T47D (cell line): ENCODE results near the gene INSRR.

Experiments used
- DNase-seq, 2 experiments: peaks; one replicate each; pipeline versions ENCODE4 v3.0.0 to v3.0.0-alpha.2; 2011 to 2012; ENCODE audit warnings: low read depth in 1 of 2, low spot score in 1 of 2
- JUND ChIP-seq: IDR thresholded peaks from 2 replicates; pipeline ENCODE4 v1.6.1; 2012; ENCODE audit warnings: low read depth
- in situ Hi-C: cut with HindIII; loops from 2 replicates; pipeline ENCODE4 v1.10.0; 2016; ENCODE audit warnings: low sequenced_read_pairs, low pct_unique_long_range_greater_than_20kb

Gene INSRR

GRCh38 chr1:156796340-156797097 is 62.4 kb downstream of the INSRR start:
- no peak for TF ChIP-seq JUND
- in situ Hi-C loops, result no loop called here
- no peak for DNase-seq

DNA sequence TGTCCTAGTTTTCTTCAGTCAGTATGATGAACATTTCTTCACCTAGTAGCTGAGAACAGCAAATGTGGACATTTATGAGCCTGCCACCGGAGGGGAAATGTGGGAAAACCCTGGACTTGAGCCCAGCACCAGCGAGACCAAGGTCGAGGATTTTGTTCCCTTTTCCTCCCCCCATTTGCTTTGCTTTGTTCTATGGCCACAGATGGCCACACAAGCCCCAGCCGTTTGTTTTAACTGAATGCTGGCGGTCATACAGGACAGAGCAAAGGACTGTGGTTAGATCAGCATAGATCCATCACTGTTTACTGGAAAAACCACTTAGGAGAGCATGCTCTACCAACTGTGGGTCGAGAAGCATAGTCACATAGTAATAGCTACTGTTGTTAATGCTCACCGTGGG is 63.1 kb downstream of the INSRR start:
- no peak for DNase-seq
- in situ Hi-C loops, result no loop called here

GRCh38 chr1:156795374-156795733 is 63.6 kb downstream of the INSRR start:
- TF ChIP-seq JUND, result no peak
- DNase-seq, result no peak
- in situ Hi-C loops, result no loop called here

More for the DNA sequence above, 63.1 kb downstream of the INSRR start:
- TF ChIP-seq JUND, result no peak

- in situ Hi-C loops, result no loop called here
- DNase-seq, result no peak
- TF ChIP-seq JUND, result no peak
Observed at GRCh38 chr1:156794506-156795373, 64.2 kb downstream of the INSRR start.
